Measurements from ENCODE around the gene ZIC5. TPM values are rescaled to one million over a fixed set of nuclear protein-coding genes. Genes with fewer than 3 reads are reported as not detected.
A peak's percentile ranks its signal among the peaks of the same experiment; 100 is the strongest.

ZIC5 gene
- total RNA-seq, 1 donor from 2014 or later, result 0.27 TPM

DNA sequence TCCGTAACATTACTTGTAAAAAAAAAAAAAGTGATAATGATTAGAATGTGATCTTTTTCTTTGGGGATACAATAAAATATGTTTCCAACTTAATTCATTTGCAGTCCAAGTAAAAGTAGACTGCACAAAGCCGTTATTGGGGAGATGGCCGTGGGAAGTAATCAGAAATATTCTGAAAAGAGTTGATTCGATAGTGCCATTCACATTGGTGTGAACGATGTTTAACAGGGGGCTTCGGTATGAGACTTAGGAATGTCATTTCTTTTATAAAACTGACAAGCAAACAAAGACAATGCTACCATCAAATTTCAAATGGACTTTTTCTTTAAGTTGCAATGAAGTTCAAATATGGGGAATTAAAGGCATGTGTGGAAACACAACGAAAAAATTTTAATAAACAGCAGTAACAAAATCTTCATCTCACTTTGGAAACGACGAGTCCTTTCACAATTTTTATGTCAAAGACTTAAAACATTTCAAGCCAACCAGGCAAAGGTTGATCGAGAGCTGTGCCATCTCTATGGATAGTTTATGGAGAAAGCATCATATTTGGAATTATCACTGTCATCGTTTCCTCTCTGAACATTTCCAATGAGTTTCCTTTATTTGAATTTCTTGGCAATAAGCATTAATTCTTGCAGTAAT, 1.7 kb upstream of the ZIC5 start:
- Histone ChIP-seq H2AFZ (ENCODE audit: low read depth, low read length) (no peak overlapping the region), H3K79me2 (ENCODE audit: insufficient read depth, low read length) (peaks cover 16% of the 10 kb centered on the region), H3K27me3 (ENCODE audit: insufficient read depth, low read length) (peaks cover 75% of the 10 kb centered on the region), H3K9me3 (ENCODE audit: insufficient read depth, low read depth, low read length) (peaks cover 4% of the 10 kb centered on the region), H3K9ac (ENCODE audit: low read length) (no peak overlapping the region), H3K36me3 (ENCODE audit: insufficient read depth, low read length) (no peaks in the 10 kb centered on the region), H3K27ac (ENCODE audit: low read depth, low read length) (no peak overlapping the region), H3K4me2 (ENCODE audit: low read length) (no peak overlapping the region), H3K4me3 (ENCODE audit: insufficient read depth, low read depth, low read length) (no peak overlapping the region), H3K4me1 (ENCODE audit: insufficient read depth, low read length) (peaks cover 8% of the 10 kb centered on the region), H4K20me1 (ENCODE audit: insufficient read depth, low read length) (no peaks in the 10 kb centered on the region)
- no peak for TF ChIP-seq EZH2 (IDR thresholded peaks at IDR 0.05; ENCODE audit: insufficient read depth, low read length)
- TF ChIP-seq, protein P1, sequence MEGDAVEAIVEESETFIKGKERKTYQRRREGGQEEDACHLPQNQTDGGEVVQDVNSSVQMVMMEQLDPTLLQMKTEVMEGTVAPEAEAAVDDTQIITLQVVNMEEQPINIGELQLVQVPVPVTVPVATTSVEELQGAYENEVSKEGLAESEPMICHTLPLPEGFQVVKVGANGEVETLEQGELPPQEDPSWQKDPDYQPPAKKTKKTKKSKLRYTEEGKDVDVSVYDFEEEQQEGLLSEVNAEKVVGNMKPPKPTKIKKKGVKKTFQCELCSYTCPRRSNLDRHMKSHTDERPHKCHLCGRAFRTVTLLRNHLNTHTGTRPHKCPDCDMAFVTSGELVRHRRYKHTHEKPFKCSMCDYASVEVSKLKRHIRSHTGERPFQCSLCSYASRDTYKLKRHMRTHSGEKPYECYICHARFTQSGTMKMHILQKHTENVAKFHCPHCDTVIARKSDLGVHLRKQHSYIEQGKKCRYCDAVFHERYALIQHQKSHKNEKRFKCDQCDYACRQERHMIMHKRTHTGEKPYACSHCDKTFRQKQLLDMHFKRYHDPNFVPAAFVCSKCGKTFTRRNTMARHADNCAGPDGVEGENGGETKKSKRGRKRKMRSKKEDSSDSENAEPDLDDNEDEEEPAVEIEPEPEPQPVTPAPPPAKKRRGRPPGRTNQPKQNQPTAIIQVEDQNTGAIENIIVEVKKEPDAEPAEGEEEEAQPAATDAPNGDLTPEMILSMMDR (IDR thresholded peaks at IDR 0.05; ENCODE audit: insufficient read depth, low read depth, low read length), result no peak
- DNase-seq (ENCODE audit: low read depth), result no peak
- no peak for FAIRE-seq
- peaks cover 75% of the 10 kb centered on the region for H3K27me3 Mint-ChIP-seq (ENCODE audit: low read depth, unreplicated experiment)
- no peak overlapping the region for H3K27ac Mint-ChIP-seq (ENCODE audit: unreplicated experiment)
- H3K36me3 Mint-ChIP-seq (ENCODE audit: low read depth, unreplicated experiment), result peaks cover 3% of the 10 kb centered on the region
- peaks cover 26% of the 10 kb centered on the region for H3K9me3 Mint-ChIP-seq (ENCODE audit: unreplicated experiment)
- H3K4me3 Mint-ChIP-seq (ENCODE audit: unreplicated experiment), result no peak overlapping the region
- H3K4me1 Mint-ChIP-seq (ENCODE audit: low read depth, unreplicated experiment), result no peaks in the 10 kb centered on the region

DNA sequence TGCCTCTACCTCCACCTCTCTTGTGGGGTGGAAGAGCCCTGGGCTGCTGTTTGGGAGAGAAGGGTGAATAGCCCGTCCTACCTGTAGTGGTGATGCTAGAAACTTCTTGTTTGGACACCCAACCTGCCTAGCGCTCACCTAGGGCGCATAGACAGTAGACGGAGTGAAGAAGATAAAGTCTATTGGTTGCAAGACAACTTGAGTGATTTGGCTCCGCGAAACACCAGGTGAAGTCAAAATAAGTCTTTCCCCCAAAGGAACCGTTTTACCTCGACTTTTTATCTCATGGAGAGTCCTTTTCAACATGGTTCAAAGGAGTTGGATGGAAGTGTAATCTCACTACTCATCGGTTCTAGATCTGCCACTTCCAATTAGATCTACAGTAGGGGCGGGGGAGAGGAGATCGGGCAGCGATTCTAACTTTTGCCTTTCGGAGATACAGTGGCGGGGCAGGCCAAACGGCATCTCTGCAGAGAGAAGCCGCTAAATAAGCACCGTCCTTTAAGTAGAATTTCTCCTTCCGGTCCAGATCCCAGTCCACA, 694 bp upstream of the ZIC5 start:
- FAIRE-seq (no peak), DNase-seq (ENCODE audit: low read depth) (no peak)
- H4K20me1 ChIP-seq (ENCODE audit: insufficient read depth, low read length), result no peaks in the 10 kb centered on the region
- H3K4me3 ChIP-seq (ENCODE audit: insufficient read depth, low read depth, low read length), result peak overlapping the region; percentile 41
- peaks cover 3% of the 10 kb centered on the region for H3K36me3 Mint-ChIP-seq (ENCODE audit: low read depth, unreplicated experiment)
- peaks cover 74% of the 10 kb centered on the region for H3K27me3 ChIP-seq (ENCODE audit: insufficient read depth, low read length)
- H3K27ac Mint-ChIP-seq (ENCODE audit: unreplicated experiment), result peak overlapping the region; percentile 87
- peaks cover 29% of the 10 kb centered on the region for H3K9me3 Mint-ChIP-seq (ENCODE audit: unreplicated experiment)
- no peaks in the 10 kb centered on the region for H3K36me3 ChIP-seq (ENCODE audit: insufficient read depth, low read length)
- H3K4me2 ChIP-seq (ENCODE audit: low read length), result peak overlapping the region; percentile 80
- peaks cover 21% of the 10 kb centered on the region for H3K79me2 ChIP-seq (ENCODE audit: insufficient read depth, low read length)
- H3K9ac ChIP-seq (ENCODE audit: low read length), result no peak overlapping the region
- peak overlapping the region; percentile 20 for H3K4me3 Mint-ChIP-seq (ENCODE audit: unreplicated experiment)
- TF ChIP-seq EZH2 (IDR thresholded peaks at IDR 0.05; ENCODE audit: insufficient read depth, low read length), result no peak
- TF ChIP-seq, protein P1 (IDR thresholded peaks at IDR 0.05; ENCODE audit: insufficient read depth, low read depth, low read length), result no peak
- peaks cover 11% of the 10 kb centered on the region for H3K4me1 ChIP-seq (ENCODE audit: insufficient read depth, low read length)
- peaks cover 73% of the 10 kb centered on the region for H3K27me3 Mint-ChIP-seq (ENCODE audit: low read depth, unreplicated experiment)
- H3K9me3 ChIP-seq (ENCODE audit: insufficient read depth, low read depth, low read length), result peaks cover 4% of the 10 kb centered on the region
- no peak overlapping the region for H3K27ac ChIP-seq (ENCODE audit: low read depth, low read length)
- H2AFZ ChIP-seq (ENCODE audit: low read depth, low read length), result no peak overlapping the region
- no peaks in the 10 kb centered on the region for H3K4me1 Mint-ChIP-seq (ENCODE audit: low read depth, unreplicated experiment)
